ENCODE measurements around the gene MRAP2. TPM values are rescaled to one million over a fixed set of nuclear protein-coding genes. Genes with fewer than 3 reads are reported as not detected.

The MRAP2 gene, protein sequence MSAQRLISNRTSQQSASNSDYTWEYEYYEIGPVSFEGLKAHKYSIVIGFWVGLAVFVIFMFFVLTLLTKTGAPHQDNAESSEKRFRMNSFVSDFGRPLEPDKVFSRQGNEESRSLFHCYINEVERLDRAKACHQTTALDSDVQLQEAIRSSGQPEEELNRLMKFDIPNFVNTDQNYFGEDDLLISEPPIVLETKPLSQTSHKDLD
- under 1 TPM in 4 of 9 donors, not detected in 5; 0.12 to 0.28 (median 0.24) TPM for total RNA-seq
- polyA plus RNA-seq = under 1 TPM in 1 of 2 donors, not detected in 1; 0.23 TPM
- long read RNA-seq, donor 1 = 0 reads
- long read RNA-seq, donor 2, partial matches to known transcripts = 0 of 1 reads
- long read RNA-seq, donor 2, other reads (novel, unspliced or antisense) = 1 of 1 reads
- long read RNA-seq, donor 3, partial matches to known transcripts = 1 of 1 reads
- long read RNA-seq, donor 3, other reads (novel, unspliced or antisense) = 0 of 1 reads

- no peak within 1 kb of the TSS for H3K27ac ChIP-seq
- peaks cover 0 to 16% (median 0%) of the 10 kb centered on the region in 12 donors for H3K4me1 ChIP-seq
- no peak for TF ChIP-seq POLR2A (IDR thresholded peaks at IDR 0.05)
- TF ChIP-seq, protein P1, sequence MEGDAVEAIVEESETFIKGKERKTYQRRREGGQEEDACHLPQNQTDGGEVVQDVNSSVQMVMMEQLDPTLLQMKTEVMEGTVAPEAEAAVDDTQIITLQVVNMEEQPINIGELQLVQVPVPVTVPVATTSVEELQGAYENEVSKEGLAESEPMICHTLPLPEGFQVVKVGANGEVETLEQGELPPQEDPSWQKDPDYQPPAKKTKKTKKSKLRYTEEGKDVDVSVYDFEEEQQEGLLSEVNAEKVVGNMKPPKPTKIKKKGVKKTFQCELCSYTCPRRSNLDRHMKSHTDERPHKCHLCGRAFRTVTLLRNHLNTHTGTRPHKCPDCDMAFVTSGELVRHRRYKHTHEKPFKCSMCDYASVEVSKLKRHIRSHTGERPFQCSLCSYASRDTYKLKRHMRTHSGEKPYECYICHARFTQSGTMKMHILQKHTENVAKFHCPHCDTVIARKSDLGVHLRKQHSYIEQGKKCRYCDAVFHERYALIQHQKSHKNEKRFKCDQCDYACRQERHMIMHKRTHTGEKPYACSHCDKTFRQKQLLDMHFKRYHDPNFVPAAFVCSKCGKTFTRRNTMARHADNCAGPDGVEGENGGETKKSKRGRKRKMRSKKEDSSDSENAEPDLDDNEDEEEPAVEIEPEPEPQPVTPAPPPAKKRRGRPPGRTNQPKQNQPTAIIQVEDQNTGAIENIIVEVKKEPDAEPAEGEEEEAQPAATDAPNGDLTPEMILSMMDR (IDR thresholded peaks at IDR 0.05) = no peak
- H3K9me3 ChIP-seq = peaks cover 0 to 5% (median 0%) of the 10 kb centered on the region in 12 donors
- DNase-seq (peak in 1 of 5 donors; percentile 32), ATAC-seq (peak in 3 of 4 donors; percentile 47 to 77 (median 71))
- intact Hi-C loops (cut with DNase I) = no loop called here
- 0 to 1% (median 1%) methylated on average over 44 to 78 of the region's 78 CpGs for WGBS, 4 donors
- peaks cover 0 to 39% (median 11%) of the 10 kb centered on the region in 9 donors for H3K27me3 ChIP-seq
- peak within 1 kb of the TSS; percentile 28 to 66 (median 53) for H3K4me3 ChIP-seq
- no peaks in the 10 kb centered on the region for H3K36me3 ChIP-seq
These were observed at the start of gene MRAP2 for GRCh38 chr6:84033523-84034451. Gene MRAP2 (plus strand): TSS chr6:84033772. CDS start chr6:84055319, 21,547 bp downstream.

GRCh38 chr6:83984411-83984810 is 49.2 kb upstream of the MRAP2 start:
- H3K4me1 ChIP-seq = no peaks in the 10 kb centered on the region
- no peak overlapping the region for H3K4me3 ChIP-seq
- peaks cover 0 to 8% (median 0%) of the 10 kb centered on the region in 9 donors for H3K36me3 ChIP-seq
- DNase-seq (no peak), ATAC-seq (no peak)
- H3K27ac ChIP-seq = no peak overlapping the region
- 50 to 100% (median 95%) methylated on average over 1 of the region's 1 CpG for WGBS, 4 donors
- H3K27me3 ChIP-seq = no peaks in the 10 kb centered on the region
- intact Hi-C loops (cut with DNase I) = no loop called here
- H3K9me3 ChIP-seq = peaks cover 0 to 9% (median 0%) of the 10 kb centered on the region in 12 donors
- no peak for TF ChIP-seq POLR2A (IDR thresholded peaks at IDR 0.05)
- TF ChIP-seq, protein P1 (IDR thresholded peaks at IDR 0.05) = no peak

DNA sequence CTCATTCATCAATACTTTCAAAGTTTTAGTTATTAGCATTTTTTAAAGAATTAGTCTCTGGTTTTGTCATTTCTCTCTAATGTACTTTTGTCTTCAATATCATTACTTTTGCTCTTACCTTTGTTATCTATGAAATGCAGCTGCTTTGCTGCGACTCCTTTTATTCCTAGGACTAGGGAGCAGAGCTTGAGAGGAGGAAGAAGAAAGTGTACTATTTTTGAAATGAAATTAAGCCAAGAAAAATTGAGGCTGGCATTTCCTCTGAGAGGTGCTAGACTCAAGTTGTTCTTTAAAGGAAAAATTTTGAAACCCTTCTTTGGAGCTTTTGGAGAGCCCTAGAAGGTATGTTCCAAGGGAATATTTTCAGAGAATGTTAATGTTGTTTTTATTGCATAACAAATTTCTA is 48.3 kb upstream of the MRAP2 start:
- Histone ChIP-seq H3K4me1 (no peaks in the 10 kb centered on the region), H3K9me3 (peaks cover 0 to 9% (median 0%) of the 10 kb centered on the region in 12 donors), H3K36me3 (peaks cover 0 to 8% (median 0%) of the 10 kb centered on the region in 9 donors), H3K27ac (no peak overlapping the region), H3K4me3 (no peak overlapping the region), H3K27me3 (no peaks in the 10 kb centered on the region)
- ATAC-seq = no peak
- DNase-seq = no peak
- WGBS, 4 donors = 58 to 67% (median 62%) methylated on average over 1 of the region's 1 CpG
- intact Hi-C loops (cut with DNase I) = no loop called here
- TF ChIP-seq, protein P1 (IDR thresholded peaks at IDR 0.05) = no peak
- TF ChIP-seq POLR2A (IDR thresholded peaks at IDR 0.05) = no peak
